PC-3 (cell line): ENCODE results near the gene ANKRD23. TPM values are rescaled to one million over a fixed set of nuclear protein-coding genes. Genes with fewer than 3 reads are reported as not detected.

Experiments used
- ATAC-seq: fragments of 200-7000 bp; cut with Tn5 transposase; 2 replicates; pipeline ENCODE4 v1.9.1; 2020; ENCODE audit warnings: mild to moderate bottlenecking, moderate library complexity
- BruUV-seq: library from RNA; stranded (reverse); fragments of 400-500 nt; replicated peaks from 2 replicates; lab custom pipeline; 2021; lab: Mats Ljungman, UMichigan
- CTCF ChIA-PET: fragments of 300-600 bp; sonication (Branson Sonifier 250); formaldehyde crosslinking; loops from one replicate; lab custom pipeline; 2022; ENCODE audit warnings: antibody characterized with exemption; lab: Charles Lee
- POLR2A ChIA-PET: fragments of 300-600 bp; sonication (Branson Sonifier 250); formaldehyde crosslinking; loops from one replicate; lab custom pipeline; 2022; ENCODE audit warnings: antibody characterized with exemption; ENCODE audit not compliant: unreplicated experiment; lab: Charles Lee
- DNase-seq: peaks from one replicate; pipeline ENCODE4 v3.0.0-alpha.2; 2015
- H2AFZ ChIP-seq: fragments of 300-600 bp; sonication (generic); 2 replicates; pipeline ENCODE4 v1.6.0; 2016; ENCODE audit warnings: antibody characterized with exemption, low read length
- H3F3A ChIP-seq: fragments of 300-600 bp; sonication (generic); one replicate; pipeline ENCODE4 v1.6.0; 2017; ENCODE audit warnings: antibody characterized with exemption, low read length, control low read depth, mild to moderate bottlenecking; ENCODE audit not compliant: unreplicated experiment
- H3K27ac ChIP-seq: fragments of 300-600 bp; sonication (generic); 2 replicates; pipeline ENCODE4 v1.5.1; 2016; ENCODE audit warnings: mild to moderate bottlenecking, low read length
- H3K27me3 ChIP-seq: fragments of 300-600 bp; sonication (generic); 2 replicates; pipeline ENCODE4 v1.6.1; 2016; ENCODE audit warnings: low read length, mixed read lengths
- H3K36me3 ChIP-seq: fragments of 300-600 bp; sonication (generic); 2 replicates; pipeline ENCODE4 v1.6.1; 2016; ENCODE audit warnings: low read depth, mixed run types, low read length, mixed read lengths
- H3K4me1 ChIP-seq: fragments of 300-600 bp; sonication (generic); 2 replicates; pipeline ENCODE4 v1.5.1; 2016; ENCODE audit warnings: low read length; ENCODE audit not compliant: insufficient read depth
- H3K4me2 ChIP-seq: fragments of 300-600 bp; sonication (generic); 2 replicates; pipeline ENCODE4 v1.6.0; 2016; ENCODE audit warnings: low read length
- H3K4me3 ChIP-seq: fragments of 300-600 bp; sonication (generic); 2 replicates; pipeline ENCODE4 v1.5.1; 2016; ENCODE audit warnings: mild to moderate bottlenecking, low read length, mixed read lengths
- H3K79me2 ChIP-seq: fragments of 300-600 bp; sonication (generic); 2 replicates; pipeline ENCODE4 v1.6.1; 2017; ENCODE audit warnings: low read length, mixed read lengths
- H3K9ac ChIP-seq: fragments of 300-600 bp; sonication (generic); 2 replicates; pipeline ENCODE4 v1.6.0; 2016; ENCODE audit warnings: mild to moderate bottlenecking, low read length
- H3K9me2 ChIP-seq: fragments of 300-600 bp; sonication (generic); replicated peaks from 2 replicates; pipeline ENCODE4 v1.6.1; 2016; ENCODE audit warnings: mixed run types, low read length, mixed read lengths
- H3K9me3 ChIP-seq: fragments of 300-600 bp; sonication (generic); 2 replicates; pipeline ENCODE4 v1.6.1; 2016; ENCODE audit warnings: low read length, mixed read lengths
- H4K20me1 ChIP-seq: fragments of 300-600 bp; sonication (generic); 2 replicates; pipeline ENCODE4 v1.6.1; 2016; ENCODE audit warnings: low read length, mixed read lengths
- CTCF ChIP-seq: fragments of 300-600 bp; sonication (generic); conservative IDR thresholded peaks from 2 replicates; pipeline ENCODE4 v1.5.1; 2017; ENCODE audit warnings: antibody characterized with exemption, low read depth, mild to moderate bottlenecking, low read length
- EZH2 ChIP-seq: fragments of 300-600 bp; sonication (generic); IDR thresholded peaks from one replicate; pipeline ENCODE4 v1.6.1; 2017; ENCODE audit warnings: antibody characterized with exemption, mild to moderate bottlenecking, low read length; ENCODE audit not compliant: unreplicated experiment
- EZH2phosphoT487 ChIP-seq: fragments of 300-600 bp; sonication (generic); IDR thresholded peaks from 2 replicates; pipeline ENCODE4 v1.6.1; 2018; ENCODE audit warnings: mild to moderate bottlenecking, antibody characterized with exemption, low read length, borderline replicate concordance
- intact Hi-C: fragments of 100-400 bp; cut with micrococcal nuclease; formaldehyde crosslinking; loops from 2 replicates; pipeline ENCODE4 v1.9.0; 2023
- total RNA-seq: library from RNA; depleted of rRNA; stranded (reverse); fragments of >200 nt; gene quantifications from 2 replicates; pipeline ENCODE4 v1.2.3, GENCODE V29; 2014

ANKRD23 gene
- total RNA-seq, 1 experiment from 2014 or later: 8.2 TPM

- ChIA-PET POLR2A (interaction anchor here (0.6 kb wide), 1 partner anchor 15 kb away, joined by 3 read pairs; no protein-coding TSS in a partner anchor), CTCF (no interaction called here)
- Histone ChIP-seq H3K4me2 (no peak overlapping the region), H3K9ac (no peak overlapping the region), H3F3A (no peaks in the 10 kb centered on the region), H3K79me2 (peaks cover 5% of the 10 kb centered on the region), H3K4me3 (no peak overlapping the region), H3K27ac (no peak overlapping the region), H3K4me1 (peaks cover 44% of the 10 kb centered on the region), H3K36me3 (no peaks in the 10 kb centered on the region), H3K27me3 (no peaks in the 10 kb centered on the region), H3K9me3 (no peaks in the 10 kb centered on the region), H2AFZ (no peak overlapping the region), H4K20me1 (no peaks in the 10 kb centered on the region), H3K9me2 (no peaks in the 10 kb centered on the region)
- DNase-seq (no peak), ATAC-seq (no peak)
- no peak for TF ChIP-seq EZH2phosphoT487
- no peak for TF ChIP-seq EZH2
- no peak for TF ChIP-seq CTCF
- no TSS peak for BruUV-seq
- intact Hi-C loops: loop anchor here (5.0 kb wide), 1 partner anchor 79 kb away; no protein-coding TSS in a partner anchor
These were observed 29.9 kb upstream of the ANKRD23 start for GRCh38 chr2:96873651-96874096.

GRCh38 chr2:96872591-96873349 lies 28.9 kb upstream of the ANKRD23 start:
- Histone ChIP-seq H3K9me2 (no peaks in the 10 kb centered on the region), H3K9me3 (no peaks in the 10 kb centered on the region), H3K27ac (no peak overlapping the region), H3K79me2 (peaks cover 14% of the 10 kb centered on the region), H3K27me3 (no peaks in the 10 kb centered on the region), H3K9ac (no peak overlapping the region), H3K36me3 (no peaks in the 10 kb centered on the region), H2AFZ (no peak overlapping the region), H4K20me1 (no peaks in the 10 kb centered on the region), H3K4me2 (no peak overlapping the region), H3K4me3 (no peak overlapping the region), H3F3A (no peaks in the 10 kb centered on the region), H3K4me1 (peaks cover 50% of the 10 kb centered on the region)
- ChIA-PET POLR2A (interaction anchor here (0.6 kb wide), 1 partner anchor 16 kb away, joined by 3 read pairs; no protein-coding TSS in a partner anchor), CTCF (no interaction called here)
- TF ChIP-seq CTCF (no peak), EZH2 (no peak), EZH2phosphoT487 (no peak)
- peak; percentile 40 for DNase-seq
- no peak for ATAC-seq
- intact Hi-C loops: loop anchor here (5.0 kb wide), 1 partner anchor 80 kb away; no protein-coding TSS in a partner anchor
- no TSS peak for BruUV-seq
